ENCODE results near the gene SCRN1. TPM values are rescaled to one million over a fixed set of nuclear protein-coding genes. Genes with fewer than 3 reads are reported as not detected.

Gene SCRN1
- total and polyA plus RNA-seq, 8 donors = 25.5 to 42.6 (median 36.9) TPM

DNA sequence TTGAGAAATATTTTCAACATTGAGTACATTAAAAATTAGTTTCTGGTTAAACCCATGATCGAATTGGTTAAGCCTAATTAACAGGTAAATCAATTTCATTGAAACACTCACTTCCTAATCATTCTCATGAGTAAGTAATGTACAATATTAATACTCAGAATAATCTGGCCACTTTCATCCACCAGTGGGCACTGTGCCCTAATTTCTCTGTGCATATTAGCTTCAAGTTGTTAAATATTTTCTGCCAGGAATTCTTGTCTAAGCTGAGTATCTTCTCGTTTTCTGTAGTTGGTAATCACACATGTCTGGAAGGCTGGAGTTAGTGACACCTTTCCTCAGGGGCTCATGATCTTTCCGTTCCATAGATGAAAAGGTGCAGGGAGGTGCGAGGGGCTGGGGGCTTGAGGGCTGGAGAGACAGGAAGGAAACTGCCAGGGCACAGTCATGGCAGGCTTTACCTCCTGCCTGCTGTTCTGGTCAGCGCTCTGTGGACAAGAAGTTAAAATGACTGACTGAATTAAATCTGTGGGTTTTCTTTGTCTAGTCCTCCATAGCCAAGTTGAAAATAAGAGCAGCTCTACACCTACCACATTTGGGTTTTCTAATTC is 111.4 kb downstream of the SCRN1 start:
- peak; percentile 46 for ATAC-seq
- intact Hi-C loops (cut with DNase I) = no loop called here

DNA sequence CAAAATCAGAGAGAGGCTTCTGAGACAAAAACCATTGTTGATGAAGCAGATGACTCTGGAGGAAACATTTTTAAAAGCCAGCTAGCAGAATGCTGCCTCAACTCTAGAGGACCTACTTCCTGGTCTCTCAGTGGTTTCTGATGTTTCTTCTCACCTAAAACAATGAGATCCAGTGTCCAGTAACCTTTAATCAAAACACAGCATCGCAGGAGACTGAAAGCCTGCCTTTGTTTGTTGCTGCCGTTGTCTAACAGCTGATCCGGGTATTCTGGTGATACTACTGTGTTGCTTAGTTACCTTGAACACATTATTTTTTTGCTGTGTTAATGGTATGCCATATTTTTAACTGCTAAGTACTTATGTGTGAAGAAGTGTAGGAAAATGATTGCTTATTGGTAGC is 112.4 kb downstream of the SCRN1 start:
- no peak overlapping the region for H3K4me3 ChIP-seq
- DNase-seq = no peak
- peaks cover 0 to 8% of the 10 kb centered on the region in 2 donors for H3K27me3 ChIP-seq
- intact Hi-C loops (cut with DNase I) = no loop called here
- no peaks in the 10 kb centered on the region for H3K4me1 ChIP-seq
- no peaks in the 10 kb centered on the region for H3K36me3 ChIP-seq
- TF ChIP-seq, protein P1, sequence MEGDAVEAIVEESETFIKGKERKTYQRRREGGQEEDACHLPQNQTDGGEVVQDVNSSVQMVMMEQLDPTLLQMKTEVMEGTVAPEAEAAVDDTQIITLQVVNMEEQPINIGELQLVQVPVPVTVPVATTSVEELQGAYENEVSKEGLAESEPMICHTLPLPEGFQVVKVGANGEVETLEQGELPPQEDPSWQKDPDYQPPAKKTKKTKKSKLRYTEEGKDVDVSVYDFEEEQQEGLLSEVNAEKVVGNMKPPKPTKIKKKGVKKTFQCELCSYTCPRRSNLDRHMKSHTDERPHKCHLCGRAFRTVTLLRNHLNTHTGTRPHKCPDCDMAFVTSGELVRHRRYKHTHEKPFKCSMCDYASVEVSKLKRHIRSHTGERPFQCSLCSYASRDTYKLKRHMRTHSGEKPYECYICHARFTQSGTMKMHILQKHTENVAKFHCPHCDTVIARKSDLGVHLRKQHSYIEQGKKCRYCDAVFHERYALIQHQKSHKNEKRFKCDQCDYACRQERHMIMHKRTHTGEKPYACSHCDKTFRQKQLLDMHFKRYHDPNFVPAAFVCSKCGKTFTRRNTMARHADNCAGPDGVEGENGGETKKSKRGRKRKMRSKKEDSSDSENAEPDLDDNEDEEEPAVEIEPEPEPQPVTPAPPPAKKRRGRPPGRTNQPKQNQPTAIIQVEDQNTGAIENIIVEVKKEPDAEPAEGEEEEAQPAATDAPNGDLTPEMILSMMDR (IDR thresholded peaks at IDR 0.05) = no peak
- H3K27ac ChIP-seq = no peak overlapping the region
- H3K9me3 ChIP-seq = no peaks in the 10 kb centered on the region
- ATAC-seq = no peak

More for the DNA sequence above, 111.4 kb downstream of the SCRN1 start:
- Histone ChIP-seq H3K27ac (no peak overlapping the region), H3K36me3 (no peaks in the 10 kb centered on the region), H3K9me3 (no peaks in the 10 kb centered on the region), H3K27me3 (peaks cover 2 to 3% of the 10 kb centered on the region in 2 donors), H3K4me3 (no peak overlapping the region), H3K4me1 (no peaks in the 10 kb centered on the region)
- TF ChIP-seq, protein P1 (IDR thresholded peaks at IDR 0.05) = peak in 1 of 2 donors; percentile 52
- DNase-seq = peak in 2 of 4 donors; percentile 58 to 68

- Histone ChIP-seq H3K9me3 (no peaks in the 10 kb centered on the region), H3K4me1 (no peaks in the 10 kb centered on the region), H3K4me3 (no peak overlapping the region), H3K27me3 (peaks cover 0 to 10% of the 10 kb centered on the region in 2 donors), H3K36me3 (no peaks in the 10 kb centered on the region), H3K27ac (no peak overlapping the region)
- intact Hi-C loops (cut with DNase I) = no loop called here
- ATAC-seq = no peak
- TF ChIP-seq, protein P1 (IDR thresholded peaks at IDR 0.05) = no peak
- DNase-seq = no peak
Measured at GRCh38 chr7:29875741-29876140, 113.9 kb downstream of the SCRN1 start.

- H3K9me3 ChIP-seq = no peaks in the 10 kb centered on the region
- DNase-seq (no peak), ATAC-seq (no peak)
- H3K4me1 ChIP-seq = no peaks in the 10 kb centered on the region
- TF ChIP-seq, protein P1 (IDR thresholded peaks at IDR 0.05) = no peak
- peaks cover 0 to 10% of the 10 kb centered on the region in 2 donors for H3K27me3 ChIP-seq
- no peak overlapping the region for H3K27ac ChIP-seq
- intact Hi-C loops (cut with DNase I) = no loop called here
- no peak overlapping the region for H3K4me3 ChIP-seq
- H3K36me3 ChIP-seq = no peaks in the 10 kb centered on the region
Measured at GRCh38 chr7:29873644-29874294, 115.8 kb downstream of the SCRN1 start.

DNA sequence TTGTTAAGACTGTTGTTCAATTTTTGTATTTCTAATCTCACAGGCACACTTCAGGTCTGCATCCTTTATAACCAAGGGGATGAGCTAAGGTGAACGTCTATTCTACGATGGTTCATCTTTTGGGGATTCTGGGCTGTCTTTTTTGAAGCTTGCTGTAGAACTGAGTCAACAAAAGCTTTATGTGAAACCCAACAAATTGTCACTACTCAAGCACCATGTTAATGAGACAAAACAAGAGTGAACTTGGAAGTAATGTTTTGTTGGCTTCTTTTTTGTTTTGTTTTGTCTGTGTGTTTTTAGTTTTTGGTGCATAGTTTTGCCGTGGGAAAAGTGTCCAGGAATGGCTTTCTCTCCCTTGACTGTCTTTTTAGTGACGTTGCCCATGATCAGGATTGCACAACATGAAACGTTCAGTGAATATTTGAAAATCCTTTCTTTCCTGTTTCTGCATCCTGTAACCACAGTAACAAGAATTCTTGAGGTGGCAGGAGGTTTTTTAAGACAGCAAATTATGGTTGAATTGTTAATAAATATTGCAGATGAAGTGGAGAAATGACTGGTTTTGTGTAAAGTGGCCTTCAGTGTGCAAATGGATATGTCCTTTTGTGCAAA is 117.7 kb downstream of the SCRN1 start:
- intact Hi-C loops (cut with DNase I) = no loop called here
- Histone ChIP-seq H3K9me3 (no peaks in the 10 kb centered on the region), H3K4me1 (peaks cover 0 to 1% of the 10 kb centered on the region in 2 donors), H3K27me3 (peaks cover 0 to 10% of the 10 kb centered on the region in 2 donors), H3K27ac (no peak overlapping the region), H3K4me3 (no peak overlapping the region), H3K36me3 (no peaks in the 10 kb centered on the region)
- no peak for ATAC-seq
- TF ChIP-seq, protein P1 (IDR thresholded peaks at IDR 0.05) = no peak
- DNase-seq = no peak
